Parathyroid adenoma (tissue), 2 donors: ENCODE measurements around the gene APOBEC3A.

Experiments used
- H2AFZ ChIP-seq: fragments of 300-600 bp; sonication (generic); one replicate; pipeline ENCODE4 v1.7.0; 2017; ENCODE audit warnings: antibody characterized with exemption, mild to moderate bottlenecking
- H3K27ac ChIP-seq: fragments of 300-600 bp; sonication (generic); one replicate; pipeline ENCODE4 v1.7.0; 2017
- H3K27me3 ChIP-seq: fragments of 300-600 bp; sonication (generic); one replicate; pipeline ENCODE4 v1.7.0; 2017; ENCODE audit warnings: low read length; ENCODE audit not compliant: control insufficient read depth, insufficient read depth
- H3K36me3 ChIP-seq: fragments of 300-600 bp; sonication (generic); one replicate; pipeline ENCODE4 v1.7.0; 2017; ENCODE audit warnings: low read length; ENCODE audit not compliant: control insufficient read depth, insufficient read depth
- H3K4me1 ChIP-seq: fragments of 300-600 bp; sonication (generic); one replicate; pipeline ENCODE4 v1.7.0; 2017; ENCODE audit warnings: control low read depth
- H3K4me2 ChIP-seq: fragments of 300-600 bp; sonication (generic); one replicate; pipeline ENCODE4 v1.7.0; 2017; ENCODE audit warnings: low read length
- H3K4me3 ChIP-seq: fragments of 300-600 bp; sonication (generic); one replicate; pipeline ENCODE4 v1.7.0; 2017; ENCODE audit warnings: low read depth, low read length
- H3K79me2 ChIP-seq: fragments of 300-600 bp; sonication (generic); one replicate; pipeline ENCODE4 v1.7.0; 2017; ENCODE audit warnings: control low read depth
- H3K9ac ChIP-seq: fragments of 300-600 bp; sonication (generic); one replicate; pipeline ENCODE4 v1.7.0; 2017; ENCODE audit warnings: mild to moderate bottlenecking
- H3K9me3 ChIP-seq: fragments of 300-600 bp; sonication (generic); one replicate; pipeline ENCODE4 v1.7.0; 2017; ENCODE audit warnings: low read length; ENCODE audit not compliant: control insufficient read depth
- TF ChIP-seq, protein P1 (sequence below): fragments of 300-600 bp; sonication (generic); IDR thresholded peaks from one replicate; pipeline ENCODE4 v1.7.0; 2017; ENCODE audit warnings: antibody characterized with exemption, mild to moderate bottlenecking
- donor health status: primary hyperparathyroidism.

Gene APOBEC3A

DNA sequence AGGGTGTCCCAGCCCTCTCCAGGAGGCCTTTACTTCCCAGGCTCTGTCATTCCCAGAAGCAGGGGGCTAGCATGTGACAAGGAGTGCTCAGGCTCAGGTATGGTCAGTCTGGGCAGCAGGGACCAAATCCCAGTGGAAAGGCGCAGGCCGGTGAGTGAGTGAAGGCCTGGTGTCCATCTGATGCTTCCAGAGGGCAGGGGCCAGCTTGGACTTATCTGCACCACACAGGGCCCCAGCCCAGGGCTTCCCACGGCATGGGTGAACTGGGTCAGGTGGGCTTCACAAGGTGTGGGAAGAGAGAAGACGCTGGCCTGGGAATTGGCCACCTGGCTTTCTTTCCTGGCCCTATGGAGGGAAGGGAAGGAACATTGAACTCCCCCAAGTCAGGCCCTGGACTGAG is 20.4 kb upstream of the APOBEC3A start:
- Histone ChIP-seq H3K4me2 (no peak overlapping the region), H3K9ac (no peak overlapping the region), H3K27me3 (no peaks in the 10 kb centered on the region), H2AFZ (no peak overlapping the region), H3K79me2 (no peaks in the 10 kb centered on the region), H3K27ac (no peak overlapping the region), H3K9me3 (no peaks in the 10 kb centered on the region), H3K4me3 (no peak overlapping the region), H3K36me3 (no peaks in the 10 kb centered on the region), H3K4me1 (peaks cover 18% of the 10 kb centered on the region)
- TF ChIP-seq, protein P1, sequence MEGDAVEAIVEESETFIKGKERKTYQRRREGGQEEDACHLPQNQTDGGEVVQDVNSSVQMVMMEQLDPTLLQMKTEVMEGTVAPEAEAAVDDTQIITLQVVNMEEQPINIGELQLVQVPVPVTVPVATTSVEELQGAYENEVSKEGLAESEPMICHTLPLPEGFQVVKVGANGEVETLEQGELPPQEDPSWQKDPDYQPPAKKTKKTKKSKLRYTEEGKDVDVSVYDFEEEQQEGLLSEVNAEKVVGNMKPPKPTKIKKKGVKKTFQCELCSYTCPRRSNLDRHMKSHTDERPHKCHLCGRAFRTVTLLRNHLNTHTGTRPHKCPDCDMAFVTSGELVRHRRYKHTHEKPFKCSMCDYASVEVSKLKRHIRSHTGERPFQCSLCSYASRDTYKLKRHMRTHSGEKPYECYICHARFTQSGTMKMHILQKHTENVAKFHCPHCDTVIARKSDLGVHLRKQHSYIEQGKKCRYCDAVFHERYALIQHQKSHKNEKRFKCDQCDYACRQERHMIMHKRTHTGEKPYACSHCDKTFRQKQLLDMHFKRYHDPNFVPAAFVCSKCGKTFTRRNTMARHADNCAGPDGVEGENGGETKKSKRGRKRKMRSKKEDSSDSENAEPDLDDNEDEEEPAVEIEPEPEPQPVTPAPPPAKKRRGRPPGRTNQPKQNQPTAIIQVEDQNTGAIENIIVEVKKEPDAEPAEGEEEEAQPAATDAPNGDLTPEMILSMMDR, result no peak

DNA sequence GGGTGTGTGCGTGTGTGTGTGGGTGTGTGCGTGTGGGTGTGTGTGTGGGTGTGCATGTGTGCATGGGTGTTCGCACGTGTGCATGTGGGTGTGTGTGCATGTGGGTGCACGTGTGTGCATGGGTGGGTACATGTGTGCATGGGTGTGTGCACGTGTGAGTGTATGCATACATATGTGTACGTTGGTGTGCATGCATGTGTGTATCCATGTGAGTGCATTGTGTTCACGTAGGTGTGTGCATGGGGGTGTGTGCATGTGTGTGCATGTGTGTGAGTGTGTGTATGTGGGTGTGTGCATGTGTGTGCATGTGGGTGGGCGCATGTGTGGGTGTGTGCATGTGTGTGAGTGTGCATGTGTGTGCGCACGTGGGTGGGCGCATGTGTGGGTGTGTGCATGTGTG is 19.9 kb upstream of the APOBEC3A start:
- Histone ChIP-seq H3K27me3 (no peaks in the 10 kb centered on the region), H3K27ac (no peak overlapping the region), H3K4me2 (no peak overlapping the region), H2AFZ (no peak overlapping the region), H3K4me3 (no peak overlapping the region), H3K9ac (no peak overlapping the region), H3K79me2 (no peaks in the 10 kb centered on the region), H3K4me1 (peaks cover 18% of the 10 kb centered on the region), H3K9me3 (no peaks in the 10 kb centered on the region), H3K36me3 (no peaks in the 10 kb centered on the region)
- TF ChIP-seq, protein P1, result no peak

DNA sequence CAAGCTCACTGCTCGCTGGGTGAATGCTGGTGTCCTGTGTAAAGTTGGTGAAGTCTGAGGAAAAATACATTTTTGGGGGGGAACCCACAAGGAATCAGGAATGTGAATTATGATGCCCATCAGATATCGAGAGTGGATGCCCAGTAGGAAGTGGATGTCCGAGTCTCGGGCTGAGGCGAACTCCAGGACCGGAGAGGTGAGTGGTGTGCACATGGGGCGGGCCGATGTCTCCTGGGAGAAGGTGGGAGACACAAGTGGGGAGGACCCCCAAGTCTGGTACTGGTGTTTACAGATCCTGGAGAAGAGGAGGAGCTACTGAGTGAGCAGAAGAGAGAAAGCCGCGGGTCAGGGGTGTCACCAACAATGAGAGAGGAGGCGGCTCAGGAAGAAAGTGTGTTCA is 19.2 kb upstream of the APOBEC3A start:
- Histone ChIP-seq H3K4me1 (peaks cover 15% of the 10 kb centered on the region), H3K27ac (no peak overlapping the region), H3K4me3 (no peak overlapping the region), H2AFZ (no peak overlapping the region), H3K36me3 (no peaks in the 10 kb centered on the region), H3K4me2 (no peak overlapping the region), H3K27me3 (no peaks in the 10 kb centered on the region), H3K79me2 (no peaks in the 10 kb centered on the region), H3K9ac (no peak overlapping the region), H3K9me3 (no peaks in the 10 kb centered on the region)
- TF ChIP-seq, protein P1, result no peak

DNA sequence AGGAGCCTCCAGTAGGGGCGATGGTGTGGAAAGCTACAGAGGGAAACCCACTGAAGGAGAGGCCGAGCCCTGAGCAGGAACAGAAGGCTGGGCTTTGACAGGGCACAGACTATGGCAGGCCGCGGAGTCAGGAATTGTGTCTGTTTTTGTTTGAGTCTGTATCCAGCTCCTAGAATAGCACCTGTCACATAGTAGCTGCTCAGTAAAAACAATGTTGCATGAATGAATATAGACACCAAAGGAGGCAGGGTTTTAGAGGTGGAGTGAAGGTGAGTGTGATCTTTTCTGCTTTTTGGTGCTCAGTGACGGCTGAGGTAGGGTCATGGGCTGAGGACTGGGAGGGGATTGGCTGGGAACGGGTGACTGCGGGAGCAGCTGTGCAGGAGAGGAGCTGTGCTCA is 18.5 kb upstream of the APOBEC3A start:
- no peaks in the 10 kb centered on the region for H3K36me3 ChIP-seq
- H2AFZ ChIP-seq, result no peak overlapping the region
- H3K9ac ChIP-seq, result no peak overlapping the region
- H3K27me3 ChIP-seq, result no peaks in the 10 kb centered on the region
- H3K79me2 ChIP-seq, result no peaks in the 10 kb centered on the region
- no peak overlapping the region for H3K4me3 ChIP-seq
- TF ChIP-seq, protein P1, result no peak
- H3K4me1 ChIP-seq, result peaks cover 14% of the 10 kb centered on the region
- no peaks in the 10 kb centered on the region for H3K9me3 ChIP-seq
- no peak overlapping the region for H3K4me2 ChIP-seq
- H3K27ac ChIP-seq, result no peak overlapping the region

DNA sequence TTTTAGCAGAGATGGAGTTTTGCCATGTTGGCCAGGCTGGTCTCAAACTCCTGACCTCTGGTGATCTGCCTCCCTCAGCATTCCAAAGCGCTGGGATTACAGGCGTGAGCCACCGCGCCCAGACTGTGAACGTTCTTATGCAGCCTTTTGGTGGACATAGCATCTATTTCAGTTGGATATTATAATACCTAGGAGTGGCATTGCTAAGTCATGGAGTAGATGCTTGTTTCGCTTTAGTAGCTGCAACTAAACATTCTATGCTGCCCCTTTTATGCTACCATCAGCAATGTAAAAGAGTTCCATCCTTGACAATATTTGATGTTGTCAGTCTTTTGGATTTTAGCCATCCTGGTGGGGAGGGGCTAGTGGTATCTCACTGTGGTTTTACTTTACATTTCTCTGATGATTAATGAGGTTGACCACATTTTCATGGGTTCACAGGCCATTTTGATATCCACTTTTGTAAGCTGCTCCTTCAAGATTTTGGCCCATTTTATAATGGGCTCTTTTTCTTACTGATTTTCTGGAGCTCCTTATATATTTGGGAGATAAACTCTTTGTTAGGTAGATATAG is 16.5 kb upstream of the APOBEC3A start:
- Histone ChIP-seq H3K4me3 (no peak overlapping the region), H2AFZ (no peak overlapping the region), H3K4me1 (peaks cover 4% of the 10 kb centered on the region), H3K9me3 (no peaks in the 10 kb centered on the region), H3K36me3 (no peaks in the 10 kb centered on the region), H3K9ac (no peak overlapping the region), H3K27ac (no peak overlapping the region), H3K4me2 (no peak overlapping the region), H3K79me2 (no peaks in the 10 kb centered on the region), H3K27me3 (no peaks in the 10 kb centered on the region)
- TF ChIP-seq, protein P1, result no peak
